SK-N-SH (cell line): Measurements from ENCODE around the gene STAT1. TPM values are rescaled to one million over a fixed set of nuclear protein-coding genes. Genes with fewer than 3 reads are reported as not detected.

ENCODE experiments used
- CHD2 ChIP-seq: fragments of 150-350 bp; IDR thresholded peaks from 2 replicates; pipeline ENCODE4 v1.6.1; 2018; ENCODE audit warnings: low read length; ENCODE audit not compliant: partially characterized antibody
- EP300 ChIP-seq, 2 experiments: IDR thresholded peaks; 2 replicates each; pipeline versions ENCODE4 v1.4.0 to v1.6.1; 2012; ENCODE audit warnings: borderline replicate concordance in 1 of 2, low read depth in 1 of 2, low read length in 1 of 2
- FOSL2 ChIP-seq: IDR thresholded peaks from 2 replicates; pipeline ENCODE4 v1.4.0; 2012; ENCODE audit warnings: low read depth, mild to moderate bottlenecking, moderate library complexity, borderline replicate concordance
- FOXJ3 ChIP-seq: sonication (generic); formaldehyde crosslinking; IDR thresholded peaks from 2 replicates; pipeline ENCODE4 v1.5.1; 2020; ENCODE audit warnings: mild to moderate bottlenecking, missing genetic modification reagents
- GABPA ChIP-seq: IDR thresholded peaks from 2 replicates; pipeline ENCODE4 v1.4.0; 2012; ENCODE audit warnings: low read depth, mild to moderate bottlenecking
- GATA2 ChIP-seq: sonication (generic); formaldehyde crosslinking; IDR thresholded peaks from 2 replicates; pipeline ENCODE4 v1.5.0; 2020; ENCODE audit warnings: mild to moderate bottlenecking, missing genetic modification reagents
- JUND ChIP-seq: IDR thresholded peaks from 2 replicates; pipeline ENCODE4 v1.4.0; 2012
- MEF2A ChIP-seq: IDR thresholded peaks from 2 replicates; pipeline ENCODE4 v1.4.0; 2012; ENCODE audit warnings: low read depth, borderline replicate concordance
- MXI1 ChIP-seq: IDR thresholded peaks from 2 replicates; pipeline ENCODE4 v1.6.1; 2012; ENCODE audit warnings: mild to moderate bottlenecking, low read depth, low read length, improper control_type of control experiment
- NFIC ChIP-seq: IDR thresholded peaks from 2 replicates; pipeline ENCODE4 v1.4.0; 2012; ENCODE audit warnings: borderline replicate concordance
- NRF1 ChIP-seq: IDR thresholded peaks from 2 replicates; pipeline ENCODE4 v1.6.1; 2012; ENCODE audit warnings: low read depth, mild to moderate bottlenecking, low read length
- RCOR1 ChIP-seq: fragments of 150-350 bp; IDR thresholded peaks from 2 replicates; pipeline ENCODE4 v1.6.1; 2017; ENCODE audit warnings: antibody characterized with exemption, low read length
- RFX5 ChIP-seq: IDR thresholded peaks from 2 replicates; pipeline ENCODE4 v1.6.1; 2012; ENCODE audit warnings: mild to moderate bottlenecking, improper control_type of control experiment, low read length
- RXRA ChIP-seq: IDR thresholded peaks from 2 replicates; pipeline ENCODE4 v1.4.0; 2012; ENCODE audit warnings: low read depth, mild to moderate bottlenecking, borderline replicate concordance
- TAF1 ChIP-seq: IDR thresholded peaks from 2 replicates; pipeline ENCODE4 v1.6.1; 2012; ENCODE audit warnings: low read depth, mild to moderate bottlenecking, low read length, moderate library complexity, borderline replicate concordance
- polyA plus RNA-seq, 3 experiments: library from polyadenylated mRNA; depleted of rRNA; stranded (reverse); fragments of >200 nt; gene quantifications; 2 replicates each; pipeline ENCODE4 v1.2.3, GENCODE V29; 2012
- TF ChIP-seq, protein P1 (sequence below): IDR thresholded peaks from 2 replicates; pipeline ENCODE4 v1.4.0; 2012; ENCODE audit warnings: low read depth, borderline replicate concordance
- TF ChIP-seq, protein P2 (sequence below): IDR thresholded peaks from 2 replicates; pipeline ENCODE4 v1.4.0; 2012; ENCODE audit warnings: low read depth
- TF ChIP-seq, protein P3 (sequence below): fragments of 200-600 bp; sonication (generic); IDR thresholded peaks from 2 replicates; pipeline ENCODE4 v1.6.1; 2017; ENCODE audit warnings: antibody characterized with exemption, mild to moderate bottlenecking, moderate library complexity
- TF ChIP-seq, protein P4 (sequence below): fragments of 150-350 bp; IDR thresholded peaks from 2 replicates; pipeline ENCODE4 v1.6.1; 2017; ENCODE audit warnings: antibody characterized with exemption, low read length, low read depth, borderline replicate concordance
- TF ChIP-seq, protein P5 (sequence below): IDR thresholded peaks from 2 replicates; pipeline ENCODE4 v1.4.0; 2012; ENCODE audit warnings: low read depth, borderline replicate concordance
- TF ChIP-seq, protein P6 (sequence below): IDR thresholded peaks from 2 replicates; pipeline ENCODE4 v1.6.1; 2012; ENCODE audit warnings: mild to moderate bottlenecking, low read depth, low read length, moderate library complexity

The STAT1 gene
- polyA plus RNA-seq, 1 of the 3 experiments (the other 2 are of a cell fraction): 22.1 TPM

DNA sequence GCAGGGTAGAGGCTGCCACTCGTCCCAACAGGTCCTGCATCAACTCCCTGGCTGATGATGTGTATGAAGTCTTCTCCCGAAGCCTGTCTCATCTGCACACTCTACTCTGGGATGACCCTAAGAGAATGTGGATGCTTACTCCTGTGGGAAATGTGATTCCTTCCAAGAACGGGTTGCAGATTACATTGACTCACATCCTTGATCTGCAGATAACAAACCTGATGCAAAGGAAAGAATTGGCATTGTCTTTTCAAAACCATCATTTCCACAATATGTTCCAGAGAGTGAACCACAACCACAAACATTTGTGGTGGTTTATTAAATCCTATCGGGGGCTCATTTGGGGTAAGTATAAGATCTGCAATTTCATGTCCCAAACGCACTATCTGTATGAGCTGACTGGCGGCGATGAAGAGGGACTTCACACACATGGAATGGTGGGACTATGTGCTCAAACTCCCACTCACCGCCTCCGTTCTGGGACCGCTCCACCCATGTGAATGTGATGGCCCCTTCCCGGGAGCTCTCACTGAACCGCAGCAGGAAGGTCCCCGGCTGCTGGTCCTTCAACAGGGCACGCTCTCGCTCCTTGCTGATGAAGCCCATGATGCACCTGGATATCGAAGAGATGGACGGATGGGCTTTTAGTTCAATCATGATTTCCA, 35.5 kb downstream of the STAT1 start (continued):
- TF ChIP-seq, protein P1, sequence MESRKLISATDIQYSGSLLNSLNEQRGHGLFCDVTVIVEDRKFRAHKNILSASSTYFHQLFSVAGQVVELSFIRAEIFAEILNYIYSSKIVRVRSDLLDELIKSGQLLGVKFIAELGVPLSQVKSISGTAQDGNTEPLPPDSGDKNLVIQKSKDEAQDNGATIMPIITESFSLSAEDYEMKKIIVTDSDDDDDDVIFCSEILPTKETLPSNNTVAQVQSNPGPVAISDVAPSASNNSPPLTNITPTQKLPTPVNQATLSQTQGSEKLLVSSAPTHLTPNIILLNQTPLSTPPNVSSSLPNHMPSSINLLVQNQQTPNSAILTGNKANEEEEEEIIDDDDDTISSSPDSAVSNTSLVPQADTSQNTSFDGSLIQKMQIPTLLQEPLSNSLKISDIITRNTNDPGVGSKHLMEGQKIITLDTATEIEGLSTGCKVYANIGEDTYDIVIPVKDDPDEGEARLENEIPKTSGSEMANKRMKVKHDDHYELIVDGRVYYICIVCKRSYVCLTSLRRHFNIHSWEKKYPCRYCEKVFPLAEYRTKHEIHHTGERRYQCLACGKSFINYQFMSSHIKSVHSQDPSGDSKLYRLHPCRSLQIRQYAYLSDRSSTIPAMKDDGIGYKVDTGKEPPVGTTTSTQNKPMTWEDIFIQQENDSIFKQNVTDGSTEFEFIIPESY: peak; percentile 81; the same call in 1 of the 2 replicates
- TF ChIP-seq JUND (peak; percentile 98), RFX5 (no peak), MEF2A (peak; percentile 48; the same call in 1 of the 2 replicates), NRF1 (no peak), MXI1 (no peak), GABPA (0 out of 2 replicates have a peak, but pooled peaks have one; percentile 13), GATA2 (CRISPR knock-in tag) (no peak), TAF1 (peak; percentile 38; the same call in 1 of the 2 replicates), FOSL2 (peak; percentile 94), RXRA (peak; percentile 90), FOXJ3 (CRISPR knock-in tag) (no peak), EP300 (IDR thresholded peaks at IDR 0.05; ENCODE audit: borderline replicate concordance in 1 of 2, low read depth in 1 of 2, low read length in 1 of 2) (peak; percentile 29 to 94; a peak in 2 of 4 replicates), NFIC (peak; percentile 97), RCOR1 (no peak), CHD2 (no peak)
- TF ChIP-seq, protein P2, sequence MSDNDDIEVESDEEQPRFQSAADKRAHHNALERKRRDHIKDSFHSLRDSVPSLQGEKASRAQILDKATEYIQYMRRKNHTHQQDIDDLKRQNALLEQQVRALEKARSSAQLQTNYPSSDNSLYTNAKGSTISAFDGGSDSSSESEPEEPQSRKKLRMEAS: peak; percentile 69
- TF ChIP-seq, protein P3, sequence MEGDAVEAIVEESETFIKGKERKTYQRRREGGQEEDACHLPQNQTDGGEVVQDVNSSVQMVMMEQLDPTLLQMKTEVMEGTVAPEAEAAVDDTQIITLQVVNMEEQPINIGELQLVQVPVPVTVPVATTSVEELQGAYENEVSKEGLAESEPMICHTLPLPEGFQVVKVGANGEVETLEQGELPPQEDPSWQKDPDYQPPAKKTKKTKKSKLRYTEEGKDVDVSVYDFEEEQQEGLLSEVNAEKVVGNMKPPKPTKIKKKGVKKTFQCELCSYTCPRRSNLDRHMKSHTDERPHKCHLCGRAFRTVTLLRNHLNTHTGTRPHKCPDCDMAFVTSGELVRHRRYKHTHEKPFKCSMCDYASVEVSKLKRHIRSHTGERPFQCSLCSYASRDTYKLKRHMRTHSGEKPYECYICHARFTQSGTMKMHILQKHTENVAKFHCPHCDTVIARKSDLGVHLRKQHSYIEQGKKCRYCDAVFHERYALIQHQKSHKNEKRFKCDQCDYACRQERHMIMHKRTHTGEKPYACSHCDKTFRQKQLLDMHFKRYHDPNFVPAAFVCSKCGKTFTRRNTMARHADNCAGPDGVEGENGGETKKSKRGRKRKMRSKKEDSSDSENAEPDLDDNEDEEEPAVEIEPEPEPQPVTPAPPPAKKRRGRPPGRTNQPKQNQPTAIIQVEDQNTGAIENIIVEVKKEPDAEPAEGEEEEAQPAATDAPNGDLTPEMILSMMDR: no peak
- TF ChIP-seq, protein P4, sequence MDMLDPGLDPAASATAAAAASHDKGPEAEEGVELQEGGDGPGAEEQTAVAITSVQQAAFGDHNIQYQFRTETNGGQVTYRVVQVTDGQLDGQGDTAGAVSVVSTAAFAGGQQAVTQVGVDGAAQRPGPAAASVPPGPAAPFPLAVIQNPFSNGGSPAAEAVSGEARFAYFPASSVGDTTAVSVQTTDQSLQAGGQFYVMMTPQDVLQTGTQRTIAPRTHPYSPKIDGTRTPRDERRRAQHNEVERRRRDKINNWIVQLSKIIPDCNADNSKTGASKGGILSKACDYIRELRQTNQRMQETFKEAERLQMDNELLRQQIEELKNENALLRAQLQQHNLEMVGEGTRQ: no peak
- TF ChIP-seq, protein P5, sequence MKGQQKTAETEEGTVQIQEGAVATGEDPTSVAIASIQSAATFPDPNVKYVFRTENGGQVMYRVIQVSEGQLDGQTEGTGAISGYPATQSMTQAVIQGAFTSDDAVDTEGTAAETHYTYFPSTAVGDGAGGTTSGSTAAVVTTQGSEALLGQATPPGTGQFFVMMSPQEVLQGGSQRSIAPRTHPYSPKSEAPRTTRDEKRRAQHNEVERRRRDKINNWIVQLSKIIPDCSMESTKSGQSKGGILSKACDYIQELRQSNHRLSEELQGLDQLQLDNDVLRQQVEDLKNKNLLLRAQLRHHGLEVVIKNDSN: peak; percentile 40; the same call in 1 of the 2 replicates
- TF ChIP-seq, protein P6, sequence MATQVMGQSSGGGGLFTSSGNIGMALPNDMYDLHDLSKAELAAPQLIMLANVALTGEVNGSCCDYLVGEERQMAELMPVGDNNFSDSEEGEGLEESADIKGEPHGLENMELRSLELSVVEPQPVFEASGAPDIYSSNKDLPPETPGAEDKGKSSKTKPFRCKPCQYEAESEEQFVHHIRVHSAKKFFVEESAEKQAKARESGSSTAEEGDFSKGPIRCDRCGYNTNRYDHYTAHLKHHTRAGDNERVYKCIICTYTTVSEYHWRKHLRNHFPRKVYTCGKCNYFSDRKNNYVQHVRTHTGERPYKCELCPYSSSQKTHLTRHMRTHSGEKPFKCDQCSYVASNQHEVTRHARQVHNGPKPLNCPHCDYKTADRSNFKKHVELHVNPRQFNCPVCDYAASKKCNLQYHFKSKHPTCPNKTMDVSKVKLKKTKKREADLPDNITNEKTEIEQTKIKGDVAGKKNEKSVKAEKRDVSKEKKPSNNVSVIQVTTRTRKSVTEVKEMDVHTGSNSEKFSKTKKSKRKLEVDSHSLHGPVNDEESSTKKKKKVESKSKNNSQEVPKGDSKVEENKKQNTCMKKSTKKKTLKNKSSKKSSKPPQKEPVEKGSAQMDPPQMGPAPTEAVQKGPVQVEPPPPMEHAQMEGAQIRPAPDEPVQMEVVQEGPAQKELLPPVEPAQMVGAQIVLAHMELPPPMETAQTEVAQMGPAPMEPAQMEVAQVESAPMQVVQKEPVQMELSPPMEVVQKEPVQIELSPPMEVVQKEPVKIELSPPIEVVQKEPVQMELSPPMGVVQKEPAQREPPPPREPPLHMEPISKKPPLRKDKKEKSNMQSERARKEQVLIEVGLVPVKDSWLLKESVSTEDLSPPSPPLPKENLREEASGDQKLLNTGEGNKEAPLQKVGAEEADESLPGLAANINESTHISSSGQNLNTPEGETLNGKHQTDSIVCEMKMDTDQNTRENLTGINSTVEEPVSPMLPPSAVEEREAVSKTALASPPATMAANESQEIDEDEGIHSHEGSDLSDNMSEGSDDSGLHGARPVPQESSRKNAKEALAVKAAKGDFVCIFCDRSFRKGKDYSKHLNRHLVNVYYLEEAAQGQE: 0 out of 2 replicates have a peak, but pooled peaks have one; percentile 26
